Activated B cell treated with CpG ODN at 0.5 μM for 24 hours (primary cell): ENCODE measurements around the gene FOXD3. TPM values are rescaled to one million over a fixed set of nuclear protein-coding genes. Genes with fewer than 3 reads are reported as not detected.

Source experiments
- ATAC-seq: fragments of 200-7000 bp; cut with Tn5 transposase; one replicate; pipeline ENCODE4 v1.10.0; 2021; ENCODE audit warnings: low read depth, mild to moderate bottlenecking, moderate library complexity
- CTCF ChIA-PET: fragments of 350-600 bp; sonication (Branson Sonifier 250); formaldehyde crosslinking; loops from one replicate; lab custom pipeline; 2021; ENCODE audit warnings: antibody characterized with exemption; lab: Charles Lee
- POLR2A ChIA-PET: fragments of 350-600 bp; sonication (Branson Sonifier 250); formaldehyde crosslinking; loops from one replicate; lab custom pipeline; 2021; ENCODE audit warnings: antibody characterized with exemption; lab: Charles Lee
- DNase-seq: peaks from one replicate; pipeline ENCODE4 v3.0.0; 2022
- H3K27ac Mint-ChIP-seq: one replicate; pipeline ENCODE4 v1.8.0; 2020; ENCODE audit warnings: mixed read lengths
- H3K27me3 Mint-ChIP-seq: one replicate; pipeline ENCODE4 v1.8.0; 2021; ENCODE audit warnings: mixed read lengths
- H3K36me3 Mint-ChIP-seq: one replicate; pipeline ENCODE4 v1.8.0; 2021; ENCODE audit warnings: low read depth, mixed read lengths
- H3K4me1 Mint-ChIP-seq: one replicate; pipeline ENCODE4 v1.8.0; 2021; ENCODE audit warnings: mixed read lengths
- H3K4me3 Mint-ChIP-seq: one replicate; pipeline ENCODE4 v1.8.0; 2020; ENCODE audit warnings: mild to moderate bottlenecking, mixed read lengths
- H3K9me3 Mint-ChIP-seq: one replicate; pipeline ENCODE4 v1.8.0; 2020; ENCODE audit warnings: mixed read lengths
- CTCF ChIP-seq: fragments of 200-600 bp; IDR thresholded peaks from one replicate; pipeline ENCODE4 v1.8.0; 2022; ENCODE audit warnings: antibody characterized with exemption, mild to moderate bottlenecking
- intact Hi-C: fragments of 100-400 bp; cut with micrococcal nuclease; formaldehyde crosslinking; loops from one replicate; pipeline ENCODE4 v1.15.1; 2024
- total RNA-seq: library from RNA; stranded (reverse); gene quantifications from 2 replicates; pipeline ENCODE4 v1.2.3, GENCODE V29; 2022

The FOXD3 gene
- total RNA-seq, 1 donor from 2014 or later: not detected

- H3K4me1 Mint-ChIP-seq: peaks cover 24% of the 10 kb centered on the region
- POLR2A ChIA-PET: no interaction called here
- peaks cover 2% of the 10 kb centered on the region for H3K9me3 Mint-ChIP-seq
- peaks cover under 1% of the 10 kb centered on the region for H3K36me3 Mint-ChIP-seq
- H3K27ac Mint-ChIP-seq: peak overlapping the region; percentile 59
- CTCF ChIA-PET: interaction anchor here (1.2 to 1.8 kb wide), 3 partner anchors 9 to 114 kb away, joined by 3 to 5 read pairs (median 3); no protein-coding TSS in a partner anchor
- no peak for TF ChIP-seq CTCF
- peaks cover 51% of the 10 kb centered on the region for H3K27me3 Mint-ChIP-seq
- ATAC-seq (no peak), DNase-seq (no peak)
- H3K4me3 Mint-ChIP-seq: peak overlapping the region; percentile 11
- intact Hi-C loops: loop anchor here (5.0 kb wide), 1 partner anchor 266 kb away; the partner anchor contains the start of gene PGM1
Observed at GRCh38 chr1:63326473-63327380, 4.4 kb downstream of the FOXD3 start.

GRCh38 chr1:63327417-63328054, 5.2 kb downstream of the FOXD3 start:
- CTCF ChIA-PET: interaction anchor here (1.2 to 1.8 kb wide), 2 partner anchors 8 to 113 kb away, joined by 3 to 5 read pairs; no protein-coding TSS in a partner anchor
- peaks cover 20% of the 10 kb centered on the region for H3K4me1 Mint-ChIP-seq
- peak; percentile 19 for DNase-seq
- peaks cover 54% of the 10 kb centered on the region for H3K27me3 Mint-ChIP-seq
- peaks cover 2% of the 10 kb centered on the region for H3K9me3 Mint-ChIP-seq
- ATAC-seq: no peak
- no peak overlapping the region for H3K4me3 Mint-ChIP-seq
- H3K27ac Mint-ChIP-seq: peak overlapping the region; percentile 59
- TF ChIP-seq CTCF: no peak
- no peaks in the 10 kb centered on the region for H3K36me3 Mint-ChIP-seq
- POLR2A ChIA-PET: no interaction called here
- intact Hi-C loops: loop anchor here (5.0 kb wide), 1 partner anchor 265 kb away; the partner anchor contains the start of gene PGM1

GRCh38 chr1:63328122-63328521, 5.8 kb downstream of the FOXD3 start:
- H3K9me3 Mint-ChIP-seq: peaks cover 2% of the 10 kb centered on the region
- ATAC-seq: no peak
- H3K27ac Mint-ChIP-seq: peak overlapping the region; percentile 59
- intact Hi-C loops: loop anchor here (5.0 kb wide), 1 partner anchor 264 kb away; the partner anchor contains the start of gene PGM1
- peaks cover 20% of the 10 kb centered on the region for H3K4me1 Mint-ChIP-seq
- DNase-seq: no peak
- ChIA-PET CTCF (interaction anchor here (1.2 kb wide), 1 partner anchor 113 kb away, joined by 3 read pairs; no protein-coding TSS in a partner anchor), POLR2A (no interaction called here)
- peaks cover 58% of the 10 kb centered on the region for H3K27me3 Mint-ChIP-seq
- H3K36me3 Mint-ChIP-seq: no peaks in the 10 kb centered on the region
- H3K4me3 Mint-ChIP-seq: no peak overlapping the region
- TF ChIP-seq CTCF: no peak

- Mint-ChIP-seq H3K4me3 (no peak overlapping the region), H3K27me3 (peaks cover 63% of the 10 kb centered on the region)
Observed at GRCh38 chr1:63328781-63329180, 6.4 kb downstream of the FOXD3 start.

More at GRCh38 chr1:63328781-63329180, 6.4 kb downstream of the FOXD3 start:
- ChIA-PET CTCF (no interaction called here), POLR2A (no interaction called here)
- Mint-ChIP-seq H3K36me3 (no peaks in the 10 kb centered on the region), H3K27ac (no peak overlapping the region), H3K9me3 (peaks cover 2% of the 10 kb centered on the region), H3K4me1 (peaks cover 17% of the 10 kb centered on the region)
- no peak for TF ChIP-seq CTCF
- DNase-seq (no peak), ATAC-seq (no peak)
- intact Hi-C loops: loop anchor here (5.0 kb wide), 1 partner anchor 264 kb away; the partner anchor contains the start of gene PGM1
